Transverse colon (tissue), 4 donors: Measurements from ENCODE around the gene PACS1.

Experiments used
- POLR2A ChIP-seq: fragments of 450-650 bp; IDR thresholded peaks from one replicate; pipeline ENCODE4 v1.6.1; 2016; ENCODE audit warnings: antibody characterized with exemption, mild to moderate bottlenecking, moderate library complexity
- POLR2AphosphoS5 ChIP-seq, 3 donors: sonication (generic); formaldehyde crosslinking; IDR thresholded peaks; one replicate each; pipeline ENCODE4 v1.6.1; 2016; ENCODE audit warnings: antibody characterized with exemption in 3 of 3
- TF ChIP-seq, protein P1 (sequence below), 5 experiments: fragments of 200-600 bp in 3 of 5; fragments of 450-650 bp in 2 of 5; sonication (generic) in 3 of 5; IDR thresholded peaks; 1 replicate in 2 of 5; 2 replicates in 3 of 5; pipeline ENCODE4 v1.5.1; 2016 to 2017; ENCODE audit warnings: antibody characterized with exemption in 5 of 5, inconsistent platforms in 3 of 5, mild to moderate bottlenecking in 2 of 5, moderate library complexity in 1 of 5

GRCh38 chr11:66187453-66187852 lies 117.4 kb downstream of the PACS1 start:
- TF ChIP-seq, protein P1, sequence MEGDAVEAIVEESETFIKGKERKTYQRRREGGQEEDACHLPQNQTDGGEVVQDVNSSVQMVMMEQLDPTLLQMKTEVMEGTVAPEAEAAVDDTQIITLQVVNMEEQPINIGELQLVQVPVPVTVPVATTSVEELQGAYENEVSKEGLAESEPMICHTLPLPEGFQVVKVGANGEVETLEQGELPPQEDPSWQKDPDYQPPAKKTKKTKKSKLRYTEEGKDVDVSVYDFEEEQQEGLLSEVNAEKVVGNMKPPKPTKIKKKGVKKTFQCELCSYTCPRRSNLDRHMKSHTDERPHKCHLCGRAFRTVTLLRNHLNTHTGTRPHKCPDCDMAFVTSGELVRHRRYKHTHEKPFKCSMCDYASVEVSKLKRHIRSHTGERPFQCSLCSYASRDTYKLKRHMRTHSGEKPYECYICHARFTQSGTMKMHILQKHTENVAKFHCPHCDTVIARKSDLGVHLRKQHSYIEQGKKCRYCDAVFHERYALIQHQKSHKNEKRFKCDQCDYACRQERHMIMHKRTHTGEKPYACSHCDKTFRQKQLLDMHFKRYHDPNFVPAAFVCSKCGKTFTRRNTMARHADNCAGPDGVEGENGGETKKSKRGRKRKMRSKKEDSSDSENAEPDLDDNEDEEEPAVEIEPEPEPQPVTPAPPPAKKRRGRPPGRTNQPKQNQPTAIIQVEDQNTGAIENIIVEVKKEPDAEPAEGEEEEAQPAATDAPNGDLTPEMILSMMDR (IDR thresholded peaks at IDR 0.05) = no peak
- TF ChIP-seq POLR2AphosphoS5 (IDR thresholded peaks at IDR 0.05) (no peak), POLR2A (no peak)
